Right cardiac atrium (tissue), 5 donors: ENCODE results near the gene ECE1. TPM values are rescaled to one million over a fixed set of nuclear protein-coding genes. Genes with fewer than 3 reads are reported as not detected.

Source experiments
- ATAC-seq, 2 donors: fragments of 200-7000 bp; cut with Tn5 transposase; one replicate each; pipeline versions ENCODE4 v1.8.0 to v1.9.1; 2020; ENCODE audit warnings: moderate library complexity in 2 of 2, mild to moderate bottlenecking in 1 of 2
- DNase-seq, 3 donors: peaks; one replicate each; pipeline ENCODE4 v3.0.0-alpha.2; 2020
- H3K27ac ChIP-seq: one replicate; pipeline ENCODE4 v1.5.1; 2013; ENCODE audit warnings: mild to moderate bottlenecking, low read length, control low read depth, moderate library complexity
- H3K27me3 ChIP-seq: one replicate; pipeline ENCODE4 v1.6.1; 2013; ENCODE audit not compliant: control insufficient read depth, insufficient read depth
- H3K4me1 ChIP-seq: one replicate; pipeline ENCODE4 v1.6.1; 2013; ENCODE audit warnings: low read length; ENCODE audit not compliant: control insufficient read depth, insufficient read depth
- H3K4me3 ChIP-seq: one replicate; pipeline ENCODE4 v1.5.1; 2013; ENCODE audit warnings: low read length, control low read depth
- H3K9me3 ChIP-seq: one replicate; pipeline ENCODE4 v1.6.1; 2013; ENCODE audit warnings: low read length; ENCODE audit not compliant: control insufficient read depth
- WGBS: extraction: QIAGEN DNeasy Blood & Tissue Kit; methylation state at CpG from one replicate; pipeline ENCODE4 v1.1.7; 2013; 5-methylcytosine and 5-hydroxymethylcytosine counted together
- intact Hi-C, 4 donors: fragments of 100-400 bp; cut with DNase I; formaldehyde crosslinking; loops; one replicate each; pipeline versions ENCODE4 v1.11.0 to v1.14.0; 2022 to 2023
- polyA plus RNA-seq: library from polyadenylated mRNA; stranded (reverse); fragments of 200-250 nt; gene quantifications from one replicate; pipeline ENCODE4 v1.2.3, GENCODE V29; 2013
- total RNA-seq, 4 donors: library from RNA; stranded (reverse); fragmentation: NEBNext Ultra II Directional; extraction: Animal tissue kit (Norgen Biotek cat#: 25700); gene quantifications; one replicate each; pipeline ENCODE4 v1.2.1, GENCODE V29; 2021
- donor health status: healthy with polysubstance abuse.
- donor health status: DM: no; HTN: yes; CAD: no.
- donor health status: DM: no; HTN: no; CAD: no.
- donor health status: DM: no; HTN: yes; CAD: no; lungs with severe emphysema.
- donor health status: DM: yes; HTN: yes; CAD: no.

ECE1 gene
- total and polyA plus RNA-seq, 5 donors, result 76.2 to 158 (median 110) TPM

DNA sequence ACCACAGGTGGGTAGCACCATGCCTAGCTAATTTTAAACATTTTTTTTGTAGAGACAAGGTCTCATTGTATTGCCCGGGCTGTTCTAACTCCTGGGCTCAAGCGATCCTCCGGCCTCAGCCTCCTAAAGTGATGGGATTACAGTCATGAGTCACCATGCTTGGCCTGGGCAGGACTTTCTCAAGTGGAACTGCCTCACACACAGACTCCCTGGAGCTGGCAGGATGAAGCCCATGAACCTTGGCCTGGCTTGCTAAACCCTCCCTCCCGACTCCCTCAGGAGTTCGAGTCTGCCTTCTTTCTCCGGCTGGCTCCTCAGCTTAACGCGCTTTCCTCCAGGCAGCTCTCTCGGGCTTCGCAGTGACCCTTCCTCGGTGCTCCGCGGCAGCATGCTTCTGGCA lies 7.7 kb upstream of the ECE1 start:
- Histone ChIP-seq H3K4me1 (peaks cover 12% of the 10 kb centered on the region), H3K27ac (no peak overlapping the region), H3K4me3 (no peak overlapping the region), H3K9me3 (no peaks in the 10 kb centered on the region), H3K27me3 (no peaks in the 10 kb centered on the region)
- WGBS, result 74% methylated on average over 13 of the region's 13 CpGs
- DNase-seq (peak; percentile 80 to 86 (median 81)), ATAC-seq (peak; percentile 59)
- intact Hi-C loops, result no loop called here

DNA sequence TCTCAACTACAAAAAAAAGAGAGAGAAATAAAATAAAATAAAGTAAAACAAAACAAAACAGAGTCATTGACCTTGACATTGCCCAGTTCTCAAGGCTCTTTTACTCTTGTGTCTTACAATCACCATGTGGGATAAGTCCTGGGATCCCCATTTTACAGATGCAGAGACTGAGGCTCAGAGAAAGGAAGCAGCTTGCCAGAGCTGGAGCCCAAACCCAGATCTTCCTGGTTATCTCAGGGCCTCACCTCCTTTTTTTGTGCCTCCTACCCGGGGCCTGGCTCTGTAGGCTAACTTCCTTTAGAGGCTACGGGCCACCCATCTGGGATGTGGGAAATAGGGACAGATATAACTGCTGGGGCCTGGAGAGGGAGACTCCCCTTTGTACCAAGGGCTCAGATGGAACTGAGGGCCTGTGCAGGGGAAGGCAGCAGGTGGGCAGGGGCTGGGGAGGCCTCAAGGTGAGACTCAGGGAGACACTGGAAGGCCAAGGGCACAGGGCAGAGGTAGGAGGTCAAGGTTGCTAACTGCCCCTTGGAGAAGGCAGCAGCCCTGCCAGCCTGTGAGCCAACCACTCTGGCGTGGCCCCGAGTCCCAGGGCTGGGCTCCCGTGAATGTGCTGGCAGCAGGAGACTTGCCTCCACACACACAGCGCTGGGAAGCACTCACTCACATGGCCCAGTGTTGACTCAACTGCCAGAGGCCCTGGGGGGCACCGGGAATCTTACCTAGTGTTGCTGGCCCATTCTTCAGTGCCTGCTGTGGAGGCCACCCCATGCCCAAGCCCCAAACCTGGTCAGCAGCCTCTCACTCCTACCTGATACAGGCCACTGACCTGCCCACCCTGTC lies 6.5 kb upstream of the ECE1 start:
- intact Hi-C loops, result no loop called here
- 83% methylated on average over 7 of the region's 7 CpGs for WGBS
- Histone ChIP-seq H3K9me3 (no peaks in the 10 kb centered on the region), H3K27ac (no peak overlapping the region), H3K27me3 (no peaks in the 10 kb centered on the region), H3K4me3 (no peak overlapping the region), H3K4me1 (peaks cover 12% of the 10 kb centered on the region)
- DNase-seq (peak in 2 of 3 donors; percentile 46 to 61), ATAC-seq (peak in 1 of 2 donors; percentile 1)

DNA sequence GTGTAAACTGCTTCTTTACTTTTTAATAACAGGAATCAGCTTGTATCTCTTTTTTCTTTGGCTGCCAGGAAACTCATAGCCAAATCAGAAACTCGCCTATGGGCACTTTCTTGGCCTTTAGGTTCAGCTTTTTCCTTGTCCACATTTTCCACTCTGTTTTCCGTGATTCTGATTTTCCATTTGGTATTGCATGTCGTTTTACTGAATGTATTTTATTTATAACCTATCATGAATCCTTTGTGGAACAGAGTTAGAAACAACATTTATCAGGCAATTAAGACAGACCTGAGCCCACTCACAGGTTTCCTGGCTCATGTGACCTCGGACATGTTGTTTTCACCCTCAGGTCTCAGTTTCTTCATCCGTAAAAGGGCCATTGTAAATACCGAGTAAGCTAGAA lies 5.3 kb upstream of the ECE1 start:
- Histone ChIP-seq H3K27ac (no peak overlapping the region), H3K9me3 (no peaks in the 10 kb centered on the region), H3K4me3 (no peak overlapping the region), H3K27me3 (no peaks in the 10 kb centered on the region), H3K4me1 (peaks cover 12% of the 10 kb centered on the region)
- 84% methylated on average over 6 of the region's 6 CpGs for WGBS
- intact Hi-C loops, result no loop called here
- DNase-seq (no peak), ATAC-seq (no peak)

DNA sequence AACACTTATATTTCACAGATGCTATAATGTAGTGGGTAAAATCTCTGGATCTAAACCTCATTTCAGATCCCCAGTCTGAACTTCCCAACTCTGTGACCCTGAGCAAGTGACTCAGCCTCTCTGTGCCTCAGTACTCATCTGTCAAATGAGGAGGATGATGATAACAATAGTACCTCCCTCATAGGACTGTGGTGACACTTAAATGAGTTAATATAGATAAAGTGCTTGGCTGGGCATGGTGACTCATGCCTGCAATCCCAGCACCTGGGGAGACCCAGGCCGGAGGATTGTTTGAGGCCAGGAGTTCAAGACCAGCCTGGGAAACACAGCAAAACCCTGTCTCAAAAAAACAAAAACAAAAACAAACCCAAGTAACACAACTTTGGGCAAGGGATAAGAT lies 4.7 kb upstream of the ECE1 start:
- H3K4me3 ChIP-seq, result no peak overlapping the region
- no peaks in the 10 kb centered on the region for H3K9me3 ChIP-seq
- peak in 1 of 3 donors; percentile 11 for DNase-seq
- no peak overlapping the region for H3K27ac ChIP-seq
- H3K4me1 ChIP-seq, result peaks cover 12% of the 10 kb centered on the region
- peak in 1 of 2 donors; percentile 9 for ATAC-seq
- 96% methylated on average over 1 of the region's 1 CpG for WGBS
- intact Hi-C loops, result no loop called here
- H3K27me3 ChIP-seq, result no peaks in the 10 kb centered on the region

DNA sequence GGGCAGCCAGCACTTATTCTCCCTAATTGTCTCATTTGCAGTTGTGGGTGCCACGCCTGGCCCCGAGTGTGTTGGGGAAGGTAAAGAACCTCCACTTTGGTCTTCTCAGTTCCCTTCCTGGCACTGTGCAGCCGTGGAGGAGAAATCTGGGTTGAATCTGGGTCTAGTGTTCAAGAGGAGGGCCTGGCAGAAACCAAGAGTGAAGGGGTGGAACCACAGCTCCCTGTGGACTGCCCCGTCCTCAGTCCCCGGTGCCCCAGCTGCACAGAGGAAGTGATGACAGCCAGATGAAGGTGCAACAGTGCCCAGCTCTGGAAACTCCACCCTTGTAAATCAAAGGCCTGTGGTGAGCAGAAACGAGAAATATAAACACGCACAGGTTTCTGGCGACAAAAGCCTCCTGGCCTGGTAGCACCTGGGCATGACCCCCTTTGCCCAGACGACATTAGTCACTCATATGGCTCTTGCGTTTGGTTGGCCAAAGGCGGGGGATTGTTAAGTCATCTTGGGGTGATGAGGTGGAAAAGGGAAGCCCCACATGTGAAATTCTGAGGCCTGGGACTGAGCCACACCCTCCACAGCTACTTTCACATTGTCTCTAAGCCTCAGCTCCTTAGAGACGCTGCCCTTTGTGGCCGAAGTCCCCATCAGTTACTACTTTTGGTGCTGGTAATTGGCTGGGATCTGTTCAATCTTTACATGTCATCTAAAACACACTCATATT lies 4.2 kb upstream of the ECE1 start:
- intact Hi-C loops, result no loop called here
- WGBS, result 61% methylated on average over 13 of the region's 13 CpGs
- no peaks in the 10 kb centered on the region for H3K27me3 ChIP-seq
- H3K4me3 ChIP-seq, result no peak overlapping the region
- peak; percentile 20 to 33 for ATAC-seq
- peaks cover 12% of the 10 kb centered on the region for H3K4me1 ChIP-seq
- peak in 2 of 3 donors; percentile 72 to 74 for DNase-seq
- no peaks in the 10 kb centered on the region for H3K9me3 ChIP-seq
- H3K27ac ChIP-seq, result peak overlapping the region; percentile 21

DNA sequence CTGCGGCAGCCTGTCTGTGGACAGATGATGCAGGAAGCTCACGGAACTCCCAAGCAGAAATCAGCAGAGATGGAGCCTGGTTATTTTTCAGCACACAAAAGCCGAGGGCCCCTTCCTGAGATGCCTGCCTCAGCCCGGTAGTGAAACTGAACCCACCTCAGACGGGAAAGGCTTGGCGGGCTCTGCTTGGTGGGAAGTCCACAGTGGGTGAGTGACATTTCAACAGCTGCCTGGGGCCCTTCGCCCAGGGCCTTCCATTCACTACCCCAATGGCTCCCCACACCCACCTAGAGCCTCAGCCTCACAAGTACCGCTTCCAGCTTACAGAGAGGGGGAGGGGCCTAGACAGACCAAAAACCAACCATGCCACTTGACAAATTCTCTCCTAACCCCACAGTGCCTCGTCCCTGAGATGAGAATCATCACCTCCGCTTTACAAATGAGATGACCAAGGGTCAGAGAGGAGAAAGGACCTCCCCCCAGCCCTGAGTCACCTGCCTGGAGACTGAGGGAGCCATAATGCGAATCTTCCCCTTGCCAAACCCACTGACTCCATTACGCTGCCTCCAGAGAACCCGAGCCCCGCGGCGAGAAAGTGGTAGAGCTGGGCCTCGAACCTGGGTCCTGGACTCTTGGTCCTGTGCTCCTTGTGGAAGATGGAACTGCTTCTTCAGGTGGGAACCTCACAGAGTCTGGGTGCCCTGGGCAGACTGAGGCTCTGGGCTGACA lies 3.4 kb upstream of the ECE1 start:
- ATAC-seq (no peak), DNase-seq (peak in 2 of 3 donors; percentile 29 to 44)
- no peak overlapping the region for H3K4me3 ChIP-seq
- intact Hi-C loops, result no loop called here
- H3K27ac ChIP-seq, result peak overlapping the region; percentile 21
- no peaks in the 10 kb centered on the region for H3K9me3 ChIP-seq
- peaks cover 9% of the 10 kb centered on the region for H3K4me1 ChIP-seq
- H3K27me3 ChIP-seq, result no peaks in the 10 kb centered on the region
- WGBS, result 79% methylated on average over 17 of the region's 17 CpGs

DNA sequence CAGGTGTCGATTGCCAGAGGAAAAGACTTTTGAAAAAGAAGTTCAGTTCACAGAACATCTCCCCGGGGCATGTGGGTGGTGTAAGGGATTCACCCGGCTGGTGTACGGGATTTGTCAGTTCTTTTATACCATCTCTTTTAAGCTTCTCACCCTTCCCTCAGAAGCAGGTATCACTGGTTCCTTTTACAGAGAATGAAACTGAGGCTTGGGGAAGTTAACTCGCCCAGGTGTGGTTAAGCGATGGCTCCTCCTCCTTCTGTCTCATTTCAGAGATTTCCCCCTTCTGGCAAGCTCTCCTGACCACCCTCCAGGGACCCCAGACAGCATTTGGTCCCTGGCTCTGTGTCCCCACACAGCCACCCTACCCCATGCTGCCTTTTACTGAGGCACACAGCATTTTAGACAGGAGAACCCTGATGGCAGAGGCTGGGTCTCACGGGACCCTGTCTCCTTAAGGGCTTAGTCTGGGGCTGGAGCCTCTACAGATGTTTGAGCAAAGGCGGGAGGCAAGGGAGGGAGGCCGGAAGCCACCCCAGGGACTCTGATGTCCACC lies 2.8 kb upstream of the ECE1 start:
- ATAC-seq, result no peak
- DNase-seq, result peak in 2 of 3 donors; percentile 65 to 66
- 68% methylated on average over 9 of the region's 9 CpGs for WGBS
- Histone ChIP-seq H3K9me3 (no peaks in the 10 kb centered on the region), H3K4me1 (peaks cover 9% of the 10 kb centered on the region), H3K27ac (no peak overlapping the region), H3K27me3 (no peaks in the 10 kb centered on the region), H3K4me3 (no peak overlapping the region)
- intact Hi-C loops, result no loop called here

DNA sequence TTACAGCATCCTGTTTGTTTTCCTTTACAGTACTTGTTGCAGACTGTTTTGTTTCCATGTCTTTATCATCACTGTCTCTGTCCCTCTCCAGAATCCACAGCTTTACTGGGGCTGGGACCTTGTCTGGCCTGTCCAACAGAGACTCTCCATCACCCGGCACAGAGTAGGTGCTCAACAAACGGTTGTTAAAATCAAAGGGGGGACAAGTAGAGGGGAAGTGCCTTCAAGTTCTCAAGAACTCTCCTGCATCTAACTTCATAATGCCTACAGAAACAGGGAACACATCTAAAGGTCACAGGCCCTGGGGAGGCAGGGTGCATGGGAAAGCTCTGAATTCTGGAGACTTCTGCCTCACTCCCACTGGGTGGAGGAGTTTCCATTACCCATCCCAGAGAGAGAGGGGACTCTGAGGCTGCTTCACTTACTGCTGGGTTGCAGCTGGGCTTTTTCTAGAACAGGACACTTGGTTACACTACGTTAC lies 2.3 kb upstream of the ECE1 start:
- WGBS, result 68% methylated on average over 3 of the region's 3 CpGs
- Histone ChIP-seq H3K4me3 (no peak overlapping the region), H3K27me3 (no peaks in the 10 kb centered on the region), H3K9me3 (no peaks in the 10 kb centered on the region), H3K27ac (peak overlapping the region; percentile 48), H3K4me1 (peaks cover 9% of the 10 kb centered on the region)
- DNase-seq (peak in 2 of 3 donors; percentile 16 to 34), ATAC-seq (peak in 1 of 2 donors; percentile 31)
- intact Hi-C loops, result no loop called here

DNA sequence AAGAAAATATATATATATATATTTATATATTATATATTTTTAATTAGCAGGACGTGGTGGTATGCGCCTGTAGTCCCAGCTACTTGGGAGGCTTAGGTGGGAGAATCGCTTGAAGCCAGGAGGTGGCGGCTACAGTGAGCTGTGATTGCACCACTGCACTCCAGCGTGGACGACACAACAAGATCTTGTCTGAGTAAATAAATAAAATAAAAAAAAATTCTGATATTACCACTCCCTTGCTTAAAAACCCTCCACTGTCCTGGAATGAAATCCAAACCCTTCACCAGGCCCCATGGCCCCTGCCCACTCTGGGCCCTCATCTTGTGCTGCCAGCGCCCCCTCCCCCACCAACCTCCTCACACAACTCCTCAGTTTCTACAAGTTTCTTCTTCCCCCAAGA lies 1.7 kb upstream of the ECE1 start:
- Histone ChIP-seq H3K4me1 (peaks cover 9% of the 10 kb centered on the region), H3K4me3 (no peak overlapping the region), H3K27me3 (no peaks in the 10 kb centered on the region), H3K27ac (no peak overlapping the region), H3K9me3 (no peaks in the 10 kb centered on the region)
- 96% methylated on average over 7 of the region's 7 CpGs for WGBS
- ATAC-seq, result no peak
- intact Hi-C loops, result no loop called here
- DNase-seq, result peak in 2 of 3 donors; percentile 32 to 54

DNA sequence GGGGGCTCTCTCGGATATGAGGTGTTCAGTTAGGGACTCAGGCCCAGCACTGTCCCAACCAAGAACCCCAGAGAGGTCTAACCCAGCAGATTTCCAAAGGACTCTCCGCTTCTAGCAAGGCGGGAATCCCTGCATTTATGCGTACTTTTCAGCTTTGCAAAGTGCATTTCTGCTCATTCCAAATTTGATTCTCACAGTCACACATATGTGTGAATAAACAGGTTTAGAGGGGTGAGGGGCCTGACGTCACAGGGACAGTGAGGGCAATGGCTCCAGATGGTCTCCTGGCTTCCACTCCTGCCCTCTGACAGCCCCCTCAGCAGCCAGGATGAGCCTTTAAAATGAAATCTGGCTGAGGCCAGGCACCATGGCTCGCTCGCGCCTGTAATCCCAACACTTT lies 921 bp upstream of the ECE1 start:
- Histone ChIP-seq H3K9me3 (no peaks in the 10 kb centered on the region), H3K27me3 (no peaks in the 10 kb centered on the region), H3K4me3 (no peak overlapping the region), H3K4me1 (peaks cover 9% of the 10 kb centered on the region), H3K27ac (no peak overlapping the region)
- 89% methylated on average over 8 of the region's 8 CpGs for WGBS
- ATAC-seq (no peak), DNase-seq (peak in 2 of 3 donors; percentile 17 to 42)
- intact Hi-C loops, result no loop called here
